ENCODE results near the gene RAI1. TPM values are rescaled to one million over a fixed set of nuclear protein-coding genes. Genes with fewer than 3 reads are reported as not detected.

The RAI1 gene
- total and polyA plus RNA-seq, 2 of the 8 experiments (the other 6 are each of a cell fraction or from before 2014, with no cell fraction given): 0.39 to 1.2 TPM

DNA sequence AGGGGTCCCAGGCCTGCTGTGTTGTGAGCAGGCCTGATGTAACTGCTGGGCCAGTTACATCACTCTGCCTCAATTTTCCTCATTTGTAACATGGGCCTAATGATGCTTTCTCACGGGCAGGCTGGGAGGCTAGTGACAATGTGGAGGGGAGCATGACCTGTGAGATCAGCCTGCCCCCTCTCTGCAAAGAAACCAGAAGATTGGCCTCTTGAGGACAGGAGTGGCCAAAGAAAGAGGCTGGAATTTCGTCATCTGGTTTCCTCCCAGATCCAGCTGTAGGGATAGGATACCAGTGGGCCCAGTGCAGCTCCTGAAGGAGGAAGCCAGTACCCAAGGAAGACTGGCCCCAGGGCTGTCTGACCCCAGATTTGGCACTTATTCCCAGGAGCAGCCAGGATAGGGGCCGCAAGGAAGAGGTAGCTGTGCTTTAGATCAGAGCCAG, 156.1 kb downstream of the RAI1 start:
- H3K4me2 ChIP-seq (ENCODE audit: insufficient read depth in 1 of 2, low read depth in 2 of 2, low read length in 2 of 2): peak overlapping the region; percentile 79 to 86
- H3K79me1 ChIP-seq (ENCODE audit: low read depth, low read length): peaks cover 7% of the 10 kb centered on the region
- H3K4ac ChIP-seq (replicated peaks; ENCODE audit: insufficient read length, low read depth, low read length): peak overlapping the region; percentile 72
- H2AFZ ChIP-seq (ENCODE audit: low read length): no peak overlapping the region
- H2AK5ac ChIP-seq (ENCODE audit: low read depth, low read length): peak overlapping the region; percentile 99
- H3K9ac ChIP-seq (replicated peaks in 1 of 4; ENCODE audit: extremely low read depth in 1 of 4, low read depth in 3 of 4, low read length in 3 of 4): peak overlapping the region in 3 of 4 experiments; percentile 53 to 99 (median 99); a peak in 5 of 7 replicates
- H3K9me3 ChIP-seq (ENCODE audit: insufficient read depth in 2 of 2, low read depth in 1 of 2, low read length in 1 of 2): no peaks in the 10 kb centered on the region
- H3K27me3 ChIP-seq (replicated peaks in 1 of 4; ENCODE audit: control insufficient read depth in 3 of 4, extremely low read depth in 1 of 4, insufficient read depth in 3 of 4, low read length in 3 of 4): no peaks in the 10 kb centered on the region
- H4K5ac ChIP-seq (ENCODE audit: insufficient read length, low read depth, low read length): peak overlapping the region; percentile 62
- H2BK12ac ChIP-seq (ENCODE audit: low read depth, low read length): peak overlapping the region; percentile 99
- peak overlapping the region in 2 of 4 experiments; percentile 81 to 96; a peak in 4 of 8 replicates for H3K4me3 ChIP-seq (ENCODE audit: extremely low read depth in 1 of 4, insufficient read depth in 2 of 4, low read depth in 3 of 4, low read length in 4 of 4)
- H4K20me1 ChIP-seq (replicated peaks in 1 of 2; ENCODE audit: control insufficient read depth in 1 of 2, insufficient read depth in 2 of 2, low read length in 2 of 2): peaks cover 12% of the 10 kb centered on the region in 2 experiments
- H3K27ac ChIP-seq (ENCODE audit: low read depth, low read length): peak overlapping the region; percentile 78
- H4K91ac ChIP-seq (replicated peaks; ENCODE audit: insufficient read length, low read length): peak overlapping the region; percentile 92
- no peak for DNase-seq (ENCODE audit: low read depth in 1 of 2, low spot score in 2 of 2)
- peak overlapping the region; percentile 60 for H3K56ac ChIP-seq (replicated peaks; ENCODE audit: insufficient read length, low read depth, low read length)
- peak overlapping the region; percentile 94 for H3K18ac ChIP-seq (ENCODE audit: extremely low read depth, low read length)
- H3K4me1 ChIP-seq (replicated peaks in 1 of 4; ENCODE audit: control insufficient read depth in 3 of 4, insufficient read depth in 4 of 4, low read length in 3 of 4): peaks cover 19 to 48% (median 39%) of the 10 kb centered on the region in 4 experiments
- peak overlapping the region; percentile 99 for H2BK5ac ChIP-seq (ENCODE audit: low read depth, low read length)
- H3K14ac ChIP-seq (ENCODE audit: insufficient read length): no peak overlapping the region
- peak overlapping the region; percentile 95 for H4K8ac ChIP-seq (ENCODE audit: extremely low read depth, insufficient read depth, low read length)
- peaks cover 23 to 32% of the 10 kb centered on the region in 2 experiments for H3K79me2 ChIP-seq (ENCODE audit: control insufficient read depth in 1 of 2, insufficient read depth in 2 of 2, low read length in 2 of 2)
- POLR2A ChIA-PET (ENCODE audit: partially characterized antibody): interaction anchor here (0.6 to 18.4 kb wide), 25 partner anchors 8 to 251 kb away, joined by 3 to 532 read pairs (median 5); partner anchors contain the start of genes DRC3 and TOM1L2
- H3K23ac ChIP-seq (ENCODE audit: insufficient read length): no peak overlapping the region
- WGBS, 2 experiments (ENCODE audit: extremely low coverage in 1 of 2, insufficient coverage in 1 of 2, insufficient read length in 1 of 2, insufficient replicate concordance in 2 of 2, low coverage in 1 of 2, low lambda C conversion rate in 2 of 2, missing lambda C conversion rate in 1 of 2): 47% methylated on average over 3 of the region's 3 CpGs; no CpG with 5 or more reads in 1 of the 2 experiments
- H2BK120ac ChIP-seq (replicated peaks; ENCODE audit: low read depth, low read length): peak overlapping the region; percentile 39
- no peak for FAIRE-seq
- H3K23me2 ChIP-seq (ENCODE audit: low read depth, low read length): peaks cover 15% of the 10 kb centered on the region
- peak overlapping the region; percentile 98; the same call in 1 of the 2 replicates for H2BK20ac ChIP-seq (ENCODE audit: low read length)
- peaks cover 0 to 2% (median 0%) of the 10 kb centered on the region in 4 experiments; a peak in 1 of 8 replicates for H3K36me3 ChIP-seq (ENCODE audit: control insufficient read depth in 2 of 4, insufficient read depth in 4 of 4, low read length in 3 of 4)
- H2BK15ac ChIP-seq (ENCODE audit: low read length): peak overlapping the region; percentile 92
- CTCF ChIA-PET (ENCODE audit: partially characterized antibody): interaction anchor here (0.6 to 6.6 kb wide), 13 partner anchors 9 to 197 kb away, joined by 3 to 66 read pairs (median 4); no protein-coding TSS in a partner anchor
- TF ChIP-seq TEAD4 (IDR thresholded peaks at IDR 0.05; ENCODE audit: low read depth, low read length) (peak; percentile 28; the same call in 1 of the 2 replicates), CTBP2 (IDR thresholded peaks at IDR 0.05; ENCODE audit: borderline replicate concordance, insufficient read depth, insufficient read length, low read length) (no peak), CREB1 (IDR thresholded peaks at IDR 0.05) (no peak), CBX8 (IDR thresholded peaks at IDR 0.05; ENCODE audit: borderline replicate concordance, low read depth, low read length) (no peak), CEBPB (IDR thresholded peaks at IDR 0.05; ENCODE audit: low read depth, low read length) (peak; percentile 34; the same call in 1 of the 2 replicates), YY1 (IDR thresholded peaks at IDR 0.05; ENCODE audit: low read depth, low read length) (no peak), SIRT6 (IDR thresholded peaks at IDR 0.05; ENCODE audit: low read length) (no peak), EGR1 (IDR thresholded peaks at IDR 0.05; ENCODE audit: borderline replicate concordance, low read depth, low read length) (no peak), SUZ12 (IDR thresholded peaks at IDR 0.05; ENCODE audit: low read length) (no peak), JUN (IDR thresholded peaks at IDR 0.05; ENCODE audit: low read depth, low read length) (no peak), KDM4A (IDR thresholded peaks at IDR 0.05; ENCODE audit: low read depth, low read length, severe bottlenecking) (no peak), TBP (IDR thresholded peaks at IDR 0.05; ENCODE audit: low read depth, low read length) (no peak)

Measured in H1 (cell line).